ENCODE data around the gene IFNAR1.
A peak's percentile ranks its signal among the peaks of the same experiment; 100 is the strongest.
"Not testable (repeated sequence)": the region's sequence is repeated elsewhere in the genome, so short reads cannot be mapped to it uniquely, and the experiment has no call there.

Gene IFNAR1

DNA sequence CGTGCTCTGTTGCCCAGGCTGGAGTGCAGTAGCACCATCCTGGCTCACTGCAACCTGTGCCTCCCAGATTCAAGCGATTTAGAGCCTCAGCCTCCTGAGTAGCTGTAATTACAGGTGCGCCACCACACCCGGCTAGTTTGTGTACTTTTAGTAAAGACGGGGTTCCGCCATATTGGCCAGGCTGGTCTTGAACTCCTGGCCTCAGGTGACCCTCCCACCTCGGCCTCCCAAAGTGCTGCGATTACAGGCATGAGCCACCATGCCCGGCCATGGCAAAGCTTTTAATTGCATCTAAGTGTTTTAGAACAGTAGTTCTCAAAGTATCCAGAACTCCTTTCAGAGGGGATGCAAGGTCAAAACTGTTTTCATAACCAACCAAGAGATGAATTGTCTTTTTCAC is 53.3 kb downstream of the IFNAR1 start:
- DNase-seq, result no peak

DNA sequence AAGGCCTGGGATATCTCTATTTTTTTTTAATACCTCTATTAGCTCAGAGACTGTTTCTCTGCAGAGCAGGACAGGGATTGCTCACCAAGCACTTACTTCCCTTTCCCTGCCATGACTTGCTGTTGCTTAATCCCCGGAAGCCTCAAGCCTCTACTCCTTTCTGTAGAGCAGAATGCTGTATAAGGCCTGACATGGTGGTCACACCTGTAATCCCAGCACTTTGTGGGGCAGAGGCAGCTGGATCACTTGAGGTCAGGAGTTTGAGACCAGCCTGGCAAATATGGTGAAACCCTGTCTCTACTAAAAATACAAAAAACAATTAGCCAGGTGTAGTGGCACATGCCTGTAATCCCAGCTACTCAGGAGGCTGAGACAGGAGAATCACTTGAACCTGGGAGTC is 55.2 kb downstream of the IFNAR1 start:
- peak; percentile 13 for DNase-seq

DNA sequence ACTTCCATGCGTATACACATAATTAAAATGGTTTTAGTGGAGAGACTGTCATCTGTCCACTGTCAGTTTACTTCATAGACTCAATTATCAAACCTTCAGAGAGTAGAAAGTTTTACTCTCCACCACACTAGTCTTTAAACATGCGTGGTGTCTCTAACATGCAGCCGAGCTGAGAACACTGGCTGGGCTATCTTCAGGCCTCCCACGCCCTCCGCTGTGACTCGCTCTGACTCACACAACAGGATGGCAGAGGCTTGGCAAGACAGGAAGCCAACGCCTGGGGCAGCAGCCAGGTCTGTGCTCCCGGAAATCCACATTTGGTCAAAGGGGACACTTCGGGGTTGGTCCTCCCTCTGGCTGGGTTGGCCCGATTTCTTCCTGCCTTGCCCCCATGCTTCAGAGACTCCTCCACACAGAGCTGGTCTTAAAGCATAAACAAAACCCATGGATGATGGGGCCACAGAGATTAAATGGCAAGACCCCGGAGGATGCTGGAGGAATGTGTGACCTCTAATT is 55.8 kb downstream of the IFNAR1 start:
- DNase-seq, result peak; percentile 91

DNA sequence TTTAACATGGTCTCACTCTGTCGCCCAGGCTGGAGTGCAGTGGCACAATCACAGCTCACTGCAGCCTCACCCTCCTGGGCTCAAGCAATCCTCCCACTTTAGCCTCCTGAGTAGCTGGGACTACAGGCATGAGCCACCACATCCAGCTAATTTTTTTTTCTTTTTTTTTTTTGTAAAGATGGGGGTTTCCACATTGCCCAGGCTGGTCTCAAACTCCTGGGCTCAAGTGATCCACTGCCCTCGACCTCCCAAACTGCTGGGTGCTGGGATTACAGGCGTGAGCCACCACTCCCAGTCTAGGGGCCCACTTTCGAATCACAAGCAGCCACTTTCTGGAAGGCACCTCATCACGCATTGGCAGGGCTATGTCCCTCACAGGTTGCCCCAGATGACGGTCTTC is 56.6 kb downstream of the IFNAR1 start:
- not testable (repeated sequence) for DNase-seq

DNA sequence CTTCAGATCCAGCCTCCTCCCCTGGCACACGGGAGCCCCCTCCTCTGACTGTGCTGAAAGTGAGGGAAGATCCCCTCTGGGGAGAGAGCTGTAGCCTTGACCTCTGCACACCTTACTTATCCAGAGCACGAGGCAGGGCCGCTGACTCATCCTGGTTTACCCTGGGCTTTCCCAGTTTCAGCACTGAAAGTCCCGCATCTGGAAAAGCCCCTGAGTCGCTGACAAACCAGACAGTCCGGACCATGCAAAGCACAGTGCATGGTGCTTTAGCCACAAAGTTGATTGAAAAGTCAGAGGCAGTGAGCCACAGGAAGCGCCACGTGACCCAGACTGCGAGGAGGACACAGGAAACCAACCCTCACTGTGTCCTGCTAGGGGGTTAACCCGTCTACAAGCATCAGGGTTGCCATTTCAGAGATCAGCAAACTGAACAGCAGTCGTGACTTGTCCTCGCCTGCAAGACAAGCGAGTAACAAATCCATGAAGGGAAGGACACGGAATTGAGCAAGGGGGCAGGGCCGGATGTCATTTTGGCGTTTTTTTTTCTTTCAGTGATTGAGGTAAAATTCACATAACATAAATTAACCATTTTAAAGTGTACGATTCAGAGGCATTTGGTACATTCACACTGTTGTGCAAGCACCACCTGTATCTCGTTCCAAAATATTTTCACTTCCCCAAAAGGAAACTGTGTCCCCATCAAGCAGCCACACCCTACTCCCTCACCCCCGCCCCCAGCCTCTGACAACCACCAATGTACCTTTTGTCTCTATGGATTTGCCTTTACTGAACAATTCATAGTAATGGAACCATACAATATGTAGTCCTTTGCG is 58.5 kb downstream of the IFNAR1 start:
- peak; percentile 66 for DNase-seq

DNA sequence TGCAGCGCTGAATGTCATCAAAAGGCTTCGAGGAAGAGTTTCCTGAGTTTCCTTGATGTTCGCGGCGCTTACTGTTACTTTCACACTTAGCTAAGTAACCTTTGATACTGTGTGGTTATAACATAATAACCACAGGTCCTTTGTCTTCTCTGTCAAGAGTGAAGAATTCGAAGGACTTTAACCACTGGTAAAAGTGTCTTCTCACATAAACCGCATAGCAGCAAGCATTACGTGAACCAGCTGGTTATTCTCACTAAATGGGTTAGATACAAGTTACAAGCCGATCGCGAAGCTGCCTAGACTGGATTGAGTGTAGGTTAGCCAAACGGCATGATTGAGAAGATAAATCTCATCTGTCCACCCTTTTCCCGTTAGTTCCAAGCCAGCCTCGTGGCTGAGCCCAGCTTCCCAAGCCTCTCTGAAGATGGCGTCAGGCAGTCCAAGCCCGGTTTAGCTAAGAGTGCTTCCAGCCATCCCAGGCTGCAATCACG is 60.1 kb downstream of the IFNAR1 start:
- peak; percentile 58 for DNase-seq

DNA sequence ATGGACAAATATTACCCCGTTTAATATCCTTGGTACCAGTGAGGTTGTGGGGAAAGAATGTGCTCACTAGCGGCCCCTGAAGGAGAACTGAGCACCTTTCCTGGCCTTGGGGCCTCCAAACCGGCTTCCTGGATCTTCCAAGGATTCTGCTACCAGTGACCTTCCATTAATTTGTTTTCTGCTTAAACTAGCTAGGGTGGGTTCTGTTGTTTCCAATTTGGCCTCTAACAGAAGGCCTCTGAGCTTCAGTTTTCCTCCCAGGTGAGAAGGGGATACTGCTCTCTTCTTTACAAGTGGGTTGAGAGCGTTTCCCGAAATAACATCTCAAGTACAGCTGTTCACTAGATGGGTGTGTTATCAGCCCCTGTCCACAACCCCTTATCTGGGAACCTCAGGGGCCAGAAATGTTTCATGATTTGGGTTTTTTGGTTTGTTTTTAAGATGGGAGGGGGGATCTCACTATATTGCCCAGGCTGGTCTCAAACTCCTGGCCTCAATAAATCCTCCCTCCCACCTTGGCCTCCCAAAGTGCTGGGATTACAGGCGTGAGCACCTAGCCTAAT is 61.5 kb downstream of the IFNAR1 start:
- no peak for DNase-seq

DNA sequence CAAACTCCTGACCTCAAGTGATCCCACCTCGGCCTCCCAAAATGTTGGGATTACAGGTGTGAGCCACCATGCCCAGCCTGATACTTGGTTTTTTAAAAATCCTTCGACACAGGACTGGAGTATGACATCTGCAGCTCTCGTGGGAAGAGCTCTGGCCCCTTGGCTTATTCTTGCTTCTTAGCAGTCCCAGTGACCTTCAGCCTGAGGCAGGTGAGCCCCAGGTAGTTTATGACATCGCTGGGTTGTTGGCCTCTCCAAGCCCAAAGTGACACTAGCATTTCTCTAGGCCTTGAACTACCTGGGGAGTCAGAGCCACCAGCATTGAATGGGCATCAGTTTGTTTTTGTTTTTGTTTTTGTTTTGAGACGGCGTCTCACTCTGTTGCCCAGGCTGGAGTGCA is 62.5 kb downstream of the IFNAR1 start:
- no peak for DNase-seq

DNA sequence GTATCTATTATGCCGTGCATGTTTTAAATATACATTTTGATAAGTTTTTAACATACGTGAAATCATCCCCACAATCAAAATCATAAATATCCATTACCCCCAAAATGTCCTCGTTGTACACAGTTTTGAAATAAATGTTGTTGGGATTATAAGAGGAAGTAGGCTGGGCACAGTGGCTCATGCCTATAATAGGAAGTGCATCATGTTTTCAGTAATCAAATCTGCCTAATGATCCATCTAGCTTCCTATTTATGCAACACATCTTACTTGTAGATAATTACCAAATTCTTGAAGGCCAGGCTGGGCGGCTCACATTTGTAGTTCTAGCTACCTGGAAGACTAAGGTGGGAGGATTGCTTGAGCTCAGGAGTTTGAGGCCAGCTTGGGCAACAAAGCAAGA is 63.4 kb downstream of the IFNAR1 start:
- DNase-seq, result no peak

DNA sequence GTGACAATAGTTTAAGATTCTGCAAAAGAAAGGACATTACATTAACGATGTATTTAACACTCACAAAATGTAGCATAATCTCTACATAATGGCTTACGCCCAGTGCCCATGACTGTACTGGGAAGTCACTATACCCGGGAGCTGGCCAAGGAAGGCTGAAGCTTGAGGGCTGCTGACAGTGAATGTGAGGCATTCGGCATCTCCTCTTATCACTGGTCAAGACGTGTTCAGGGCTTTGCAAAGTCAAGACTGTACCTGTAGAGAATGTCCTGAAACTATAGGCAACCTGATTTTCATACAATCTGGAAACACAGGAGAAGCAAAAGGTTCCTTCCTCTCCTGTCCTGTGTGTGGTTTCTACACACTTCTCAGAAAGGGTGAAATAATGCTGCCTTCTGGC is 65.7 kb downstream of the IFNAR1 start:
- DNase-seq, result no peak

DNA sequence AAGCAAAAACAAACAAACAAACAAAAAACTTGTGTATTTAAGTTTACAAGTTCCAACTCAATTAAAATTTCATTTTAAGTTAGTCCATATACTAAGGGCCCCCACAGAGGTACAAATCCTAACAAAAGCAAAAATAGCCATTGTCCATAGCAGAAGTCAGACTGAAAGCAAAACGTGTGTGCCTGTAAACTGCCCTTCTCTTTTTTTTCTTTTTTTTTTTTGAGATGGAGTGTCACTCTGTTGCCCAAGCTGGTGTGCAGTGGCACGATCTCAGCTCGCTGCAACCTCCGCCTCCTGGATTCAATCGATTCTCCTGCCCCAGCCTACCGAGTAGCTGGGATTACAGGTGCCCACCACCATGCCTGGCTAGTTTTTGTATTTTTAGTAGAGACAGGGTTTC is 66.9 kb downstream of the IFNAR1 start:
- no peak for DNase-seq

DNA sequence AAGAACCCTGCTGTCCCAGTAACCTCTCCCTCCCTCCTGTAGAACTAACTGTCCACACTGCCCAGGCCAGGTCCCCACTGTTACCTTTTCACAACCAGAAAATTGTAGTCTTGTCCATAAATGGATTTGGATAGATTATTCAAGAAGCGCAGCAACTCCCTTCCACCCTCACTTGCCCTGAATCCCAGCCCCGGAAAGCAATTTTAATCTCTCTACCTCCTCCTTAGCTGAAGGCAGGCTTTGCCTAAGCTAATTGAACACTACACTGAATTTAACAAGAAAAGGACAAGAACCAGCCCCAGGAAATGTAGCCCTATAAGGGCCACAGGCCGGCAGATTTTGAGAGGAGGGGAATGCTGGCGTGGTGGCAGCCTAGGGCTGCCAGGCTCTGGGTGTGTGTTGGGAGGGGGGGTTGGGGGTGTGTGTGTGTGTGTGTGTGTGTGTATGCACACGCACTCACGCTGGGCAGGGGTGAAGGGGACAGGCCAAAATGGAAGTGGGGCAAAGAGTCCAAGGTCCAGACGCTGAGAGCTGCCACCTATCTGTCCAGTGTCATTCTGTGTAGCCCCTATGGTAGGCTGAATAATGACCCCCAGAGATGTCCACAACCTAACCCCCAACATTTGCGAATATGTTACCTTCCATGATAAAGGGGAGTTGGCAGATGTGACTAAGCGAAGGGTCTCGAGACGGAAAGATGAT is 67.7 kb downstream of the IFNAR1 start:
- no peak for DNase-seq

DNA sequence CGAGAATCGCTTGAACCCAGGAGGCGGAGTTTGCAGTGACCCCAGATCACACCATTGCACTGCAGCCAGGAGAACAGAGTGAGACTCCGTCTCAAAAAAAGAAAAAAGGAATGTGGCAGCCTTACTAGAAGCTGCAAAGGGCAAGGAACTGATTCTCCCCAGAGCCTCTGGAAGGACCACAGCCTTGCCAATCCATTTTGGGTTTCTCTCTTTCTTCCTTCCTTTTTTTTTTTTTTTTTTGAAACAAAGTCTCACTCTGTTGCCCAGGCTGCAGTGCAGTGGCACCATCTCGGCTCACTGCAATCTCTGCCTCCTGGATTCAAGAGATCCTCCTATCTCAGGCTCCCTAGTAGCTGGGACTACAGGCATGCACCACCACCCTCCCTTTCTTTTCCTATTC is 68.6 kb downstream of the IFNAR1 start:
- no peak for DNase-seq

DNA sequence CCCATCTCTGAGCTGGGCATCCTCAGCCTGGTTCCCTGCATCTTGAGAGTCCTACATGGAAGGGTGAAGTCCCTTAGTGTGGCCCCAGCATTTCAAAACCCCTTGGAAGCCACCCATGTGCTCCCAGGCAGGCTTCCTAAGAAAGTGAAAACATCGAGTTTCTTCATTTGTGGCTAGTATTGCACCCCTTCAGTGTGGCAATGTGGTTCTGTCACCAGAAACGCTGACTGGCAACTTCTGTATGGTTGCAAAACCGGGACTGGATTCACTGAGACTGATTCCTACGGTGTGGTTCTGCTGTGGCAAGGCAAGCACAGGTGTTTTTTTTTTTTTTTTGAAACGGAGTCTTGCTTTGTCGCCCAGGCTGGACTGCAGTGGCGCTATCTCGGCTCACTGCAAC is 69.5 kb downstream of the IFNAR1 start:
- no peak for DNase-seq

DNA sequence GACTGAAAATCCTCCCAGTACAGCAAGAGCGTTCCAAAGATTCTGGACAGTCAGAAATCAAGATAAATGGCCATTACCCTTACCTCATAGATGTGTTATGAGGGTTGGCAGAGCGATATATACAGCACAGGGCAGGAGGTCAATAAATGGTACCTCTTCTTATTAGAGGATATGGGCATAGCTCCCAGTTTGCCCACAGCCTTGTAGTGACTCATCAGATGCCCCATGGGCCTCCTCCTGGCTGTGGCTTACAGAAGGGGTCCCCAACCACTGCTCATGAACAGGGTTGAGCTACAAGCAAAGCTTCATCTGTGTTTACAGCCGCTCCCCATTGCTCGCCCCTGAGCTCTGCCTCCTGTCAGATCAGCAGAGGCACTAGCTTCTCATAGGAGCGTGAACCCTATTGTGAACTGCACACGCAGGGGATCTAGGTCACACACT is 71.1 kb downstream of the IFNAR1 start:
- no peak for DNase-seq

DNA sequence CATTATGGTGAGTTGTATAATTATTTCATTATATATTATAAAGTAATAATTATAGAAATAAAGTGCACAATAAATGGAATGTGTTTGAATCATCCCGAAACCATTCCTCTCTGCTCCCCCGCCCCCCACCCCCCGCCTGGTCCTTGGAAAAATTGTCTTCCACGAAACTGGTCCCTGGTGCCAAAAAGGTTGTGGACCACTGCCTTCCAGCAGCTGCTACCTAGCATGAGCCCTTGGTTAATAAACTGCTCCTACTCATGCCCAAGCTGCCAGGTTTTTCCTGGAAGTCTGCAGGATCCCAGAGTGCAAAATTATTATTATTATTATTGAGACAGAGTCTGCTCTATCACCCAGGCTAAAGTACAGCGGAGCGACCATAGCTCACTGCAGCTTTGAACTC is 71.7 kb downstream of the IFNAR1 start:
- no peak for DNase-seq

DNA sequence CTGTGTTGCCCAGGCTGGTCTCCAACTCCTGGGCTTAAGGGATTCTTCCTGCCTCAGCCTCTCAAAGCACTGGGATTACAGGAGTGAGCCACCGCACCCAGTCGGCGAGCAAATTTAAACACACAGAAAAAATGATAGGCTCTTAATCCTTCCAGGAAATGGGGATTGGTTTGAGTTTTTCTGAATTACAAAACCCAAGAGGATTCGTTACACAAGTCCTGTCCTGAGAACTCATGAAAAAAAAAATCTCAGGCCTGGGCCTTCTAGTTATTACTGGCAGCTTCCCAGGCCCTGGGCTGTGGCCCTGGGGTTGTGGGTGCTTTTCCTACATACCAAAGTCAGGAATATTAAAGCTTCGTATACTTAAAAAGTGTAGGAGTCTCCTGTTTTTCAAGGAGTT is 72.2 kb downstream of the IFNAR1 start:
- DNase-seq, result no peak

DNA sequence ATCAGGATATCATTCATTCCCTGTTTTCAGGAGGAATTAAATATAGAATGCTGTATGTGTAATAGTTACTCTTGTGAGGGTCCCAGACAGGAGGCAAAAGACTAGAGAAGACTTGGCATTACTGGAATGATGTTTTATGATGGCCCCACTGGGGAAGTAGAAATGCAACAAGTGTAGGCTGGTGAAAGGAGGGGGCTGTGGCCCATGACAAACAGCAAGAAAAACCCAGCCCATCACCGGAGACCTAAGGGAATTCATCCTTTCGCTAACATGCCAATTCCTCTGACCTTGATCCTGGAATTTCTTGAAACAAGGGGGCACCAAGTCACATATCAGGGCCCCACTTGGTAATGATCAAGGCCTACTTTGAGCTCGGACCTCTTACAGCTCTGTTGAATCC is 72.9 kb downstream of the IFNAR1 start:
- no peak for DNase-seq

DNA sequence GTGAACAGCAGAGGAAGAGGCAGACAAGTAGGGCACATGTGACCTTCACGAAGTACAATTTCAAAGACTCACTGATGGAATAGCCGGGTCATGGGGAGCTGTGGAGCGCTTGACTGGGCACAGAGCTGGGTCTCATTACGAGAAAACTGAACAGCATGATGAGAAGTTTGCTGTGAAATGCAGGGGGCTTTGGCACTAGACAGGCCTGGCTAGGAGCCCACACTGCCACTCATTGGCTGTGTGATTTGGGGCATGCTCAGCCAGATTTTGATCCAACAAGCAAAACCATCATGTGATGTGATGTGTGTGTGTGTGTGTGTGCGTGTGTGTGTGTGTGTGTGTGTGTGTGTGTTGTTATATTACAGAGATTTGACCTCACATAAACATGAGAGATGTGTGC is 73.6 kb downstream of the IFNAR1 start:
- DNase-seq, result no peak

DNA sequence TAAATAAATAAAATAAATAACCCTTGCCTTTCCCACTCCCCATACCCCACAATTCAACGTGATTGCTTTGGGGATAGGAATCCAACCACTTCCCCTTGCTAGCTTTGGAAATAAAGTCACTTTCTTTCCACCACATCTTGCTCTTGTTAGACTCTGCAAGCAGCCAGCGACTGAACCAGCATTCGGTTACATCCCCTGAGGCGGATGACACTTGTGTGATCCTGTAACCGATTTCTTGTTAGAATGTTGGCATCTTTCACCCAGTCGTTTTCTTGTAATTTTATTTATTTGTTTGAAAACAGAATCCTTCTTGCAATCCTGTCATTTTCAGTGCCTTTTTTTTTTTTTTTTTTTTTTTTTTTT is 76.8 kb downstream of the IFNAR1 start:
- DNase-seq, result no peak

DNA sequence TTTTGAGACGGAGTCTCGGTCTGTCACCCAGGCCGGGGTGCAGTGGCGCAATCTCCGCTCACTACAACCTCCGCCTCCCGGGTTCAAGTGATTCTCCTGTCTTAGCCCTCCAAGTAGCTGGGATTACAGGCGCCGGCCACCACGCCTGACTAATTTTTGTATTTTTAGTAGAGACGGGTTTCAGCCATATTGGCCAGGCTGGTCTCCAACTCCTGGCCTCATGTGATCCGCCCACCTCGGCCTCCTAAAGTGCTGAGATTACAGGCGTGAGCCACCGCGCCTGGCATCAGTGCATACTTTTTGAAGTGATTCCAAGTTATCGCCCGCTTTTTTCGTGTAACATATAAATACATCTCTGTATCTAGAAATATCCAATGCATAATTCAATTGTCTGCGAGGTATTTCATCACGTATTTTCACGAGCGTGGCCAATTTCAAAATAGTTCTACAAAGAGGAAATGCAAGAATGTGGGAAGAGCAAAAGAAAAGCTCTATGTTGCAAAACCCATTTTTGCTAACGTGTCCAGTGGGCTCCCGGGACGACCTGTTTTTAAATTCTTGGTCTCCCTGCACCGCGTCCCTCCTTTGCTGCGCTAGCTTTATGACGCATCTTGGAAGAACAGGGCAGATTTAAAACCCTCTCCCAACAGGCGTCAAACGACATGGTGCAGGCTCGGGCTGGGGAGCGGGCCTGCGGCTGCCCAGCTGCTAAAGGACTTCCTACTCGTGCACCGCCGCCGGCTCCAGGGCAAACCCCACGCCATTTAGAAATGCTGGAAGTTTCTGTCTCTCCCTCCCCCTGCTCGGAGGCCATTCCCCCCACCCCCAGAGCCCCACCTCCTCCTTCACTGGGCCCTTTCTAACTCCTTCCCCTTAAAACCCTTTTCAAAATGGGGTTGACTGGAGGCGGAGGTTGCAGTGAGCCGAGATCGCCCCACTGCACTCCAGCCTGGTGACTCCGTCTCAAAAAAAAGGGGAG is 77.5 kb downstream of the IFNAR1 start:
- peak; percentile 37 for DNase-seq

DNA sequence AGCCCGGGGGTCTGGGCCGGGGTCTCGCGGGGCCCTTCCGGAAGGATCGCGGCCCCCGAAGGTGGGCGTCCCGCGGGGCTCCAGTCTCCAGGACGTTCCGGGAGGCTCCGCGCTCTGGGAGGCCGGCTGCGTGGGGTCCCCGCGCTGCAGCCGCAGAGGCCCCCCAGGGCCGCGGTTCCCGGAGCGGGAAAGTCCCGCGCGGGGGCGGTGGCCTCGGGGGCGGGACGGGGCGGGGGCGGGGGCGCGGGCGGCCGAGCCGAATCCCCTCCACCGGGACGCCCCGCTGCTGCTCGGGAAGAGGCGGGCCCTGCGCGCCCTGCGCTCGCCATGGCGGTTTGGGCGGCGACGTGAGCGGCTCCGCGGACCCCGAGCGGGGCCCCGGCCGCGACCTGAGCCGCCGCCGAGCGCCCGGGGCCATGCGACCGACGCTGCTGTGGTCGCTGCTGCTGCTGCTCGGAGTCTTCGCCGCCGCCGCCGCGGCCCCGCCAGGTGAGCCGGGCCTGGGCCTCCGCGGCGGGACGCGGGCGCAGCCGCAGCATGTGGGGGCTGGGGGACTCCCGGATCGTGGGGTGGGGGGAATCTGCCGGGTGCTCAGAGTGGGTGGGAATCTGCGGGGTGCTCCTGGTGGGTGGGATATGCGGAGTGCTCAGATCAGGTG is 78.5 kb downstream of the IFNAR1 start, which contains the start of gene IFNGR2:
TSS of gene IFNGR2 (plus strand) at position 286 of the 658 bp plus-strand sequence. CDS start at position 417, 131 bp downstream.
- DNase-seq, result peak; percentile 68

Data from CD4-positive, alpha-beta T cell treated with Interleukin-6 for 4 hours (primary cell).